Loucy (cell line): Measurements from ENCODE around the gene MEAF6.

Experiments
- H2AFZ ChIP-seq: fragments of 200-600 bp; sonication (generic); 2 replicates; pipeline ENCODE4 v1.6.0; 2016; ENCODE audit warnings: antibody characterized with exemption, mild to moderate bottlenecking, low read length, moderate library complexity
- H3F3A ChIP-seq: fragments of 200-600 bp; 2 replicates; pipeline ENCODE4 v1.6.0; 2016; ENCODE audit warnings: antibody characterized with exemption, low read depth, mild to moderate bottlenecking
- H3K27me3 ChIP-seq: fragments of 200-600 bp; sonication (generic); 2 replicates; pipeline ENCODE4 v1.6.1; 2014; ENCODE audit warnings: low read length, mild to moderate bottlenecking; ENCODE audit not compliant: insufficient read depth, poor library complexity, severe bottlenecking
- H3K36me3 ChIP-seq: fragments of 200-600 bp; sonication (generic); 2 replicates; pipeline ENCODE4 v1.6.1; 2016; ENCODE audit warnings: low read length; ENCODE audit not compliant: insufficient read depth
- H3K4me1 ChIP-seq: fragments of 200-600 bp; sonication (generic); 2 replicates; pipeline ENCODE4 v1.5.1; 2014; ENCODE audit warnings: low read length, mild to moderate bottlenecking; ENCODE audit not compliant: insufficient read depth, poor library complexity, severe bottlenecking
- H3K4me2 ChIP-seq: fragments of 200-600 bp; sonication (generic); 2 replicates; pipeline ENCODE4 v1.6.0; 2014; ENCODE audit warnings: antibody characterized with exemption, low read length, low read depth, mild to moderate bottlenecking; ENCODE audit not compliant: poor library complexity, severe bottlenecking
- H3K4me3 ChIP-seq: fragments of 200-600 bp; sonication (generic); 2 replicates; pipeline ENCODE4 v1.5.1; 2014; ENCODE audit warnings: low read length, mild to moderate bottlenecking, mixed read lengths; ENCODE audit not compliant: poor library complexity, severe bottlenecking
- H3K79me2 ChIP-seq: fragments of 200-600 bp; sonication (generic); 2 replicates; pipeline ENCODE4 v1.6.1; 2014; ENCODE audit warnings: low read length; ENCODE audit not compliant: insufficient read depth
- H3K9ac ChIP-seq: fragments of 200-600 bp; sonication (generic); 2 replicates; pipeline ENCODE4 v1.6.0; 2014; ENCODE audit warnings: mild to moderate bottlenecking, low read depth, low read length, moderate library complexity; ENCODE audit not compliant: poor library complexity, severe bottlenecking
- H3K9me2 ChIP-seq: fragments of 200-600 bp; sonication (generic); replicated peaks from 2 replicates; pipeline ENCODE4 v1.6.1; 2016; ENCODE audit warnings: low read depth, low read length, mixed read lengths
- H3K9me3 ChIP-seq: fragments of 200-600 bp; sonication (generic); 2 replicates; pipeline ENCODE4 v1.6.1; 2014; ENCODE audit warnings: mild to moderate bottlenecking, antibody characterized with exemption, low read length, low read depth; ENCODE audit not compliant: insufficient read depth
- H4K20me1 ChIP-seq: fragments of 200-600 bp; sonication (generic); 2 replicates; pipeline ENCODE4 v1.6.0; 2014; ENCODE audit warnings: antibody characterized with exemption, low read length, mild to moderate bottlenecking; ENCODE audit not compliant: insufficient read depth, poor library complexity, severe bottlenecking
- EZH2phosphoT487 ChIP-seq: fragments of 200-600 bp; IDR thresholded peaks from 2 replicates; pipeline ENCODE4 v1.6.1; 2018; ENCODE audit warnings: antibody characterized with exemption, mild to moderate bottlenecking, moderate library complexity, borderline replicate concordance
- TF ChIP-seq, protein P1 (sequence below): fragments of 200-600 bp; sonication (generic); conservative IDR thresholded peaks from 2 replicates; pipeline ENCODE4 v1.5.1; 2014; ENCODE audit warnings: mild to moderate bottlenecking, antibody characterized with exemption, low read length

MEAF6 gene

DNA sequence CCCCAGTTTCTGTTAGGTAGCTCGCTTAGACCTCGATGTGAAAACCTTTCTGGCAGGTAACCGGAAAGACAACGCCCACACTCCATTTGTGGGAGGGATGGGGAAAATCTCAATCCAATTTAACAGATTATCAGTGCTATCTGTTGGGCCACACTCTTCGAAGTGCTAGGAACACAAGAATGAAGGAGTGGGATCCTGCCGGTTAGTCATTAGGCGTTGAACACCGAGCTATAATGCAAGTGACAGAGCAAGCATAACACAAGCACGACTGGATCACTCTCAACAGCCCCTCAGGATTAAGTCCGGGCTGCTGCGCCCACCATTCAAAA lies 39.0 kb upstream of the MEAF6 start:
- H3K9me3 ChIP-seq = 0 out of 2 replicates have a peak, but pooled peaks cover 3% of the 10 kb centered on the region
- TF ChIP-seq, protein P1, sequence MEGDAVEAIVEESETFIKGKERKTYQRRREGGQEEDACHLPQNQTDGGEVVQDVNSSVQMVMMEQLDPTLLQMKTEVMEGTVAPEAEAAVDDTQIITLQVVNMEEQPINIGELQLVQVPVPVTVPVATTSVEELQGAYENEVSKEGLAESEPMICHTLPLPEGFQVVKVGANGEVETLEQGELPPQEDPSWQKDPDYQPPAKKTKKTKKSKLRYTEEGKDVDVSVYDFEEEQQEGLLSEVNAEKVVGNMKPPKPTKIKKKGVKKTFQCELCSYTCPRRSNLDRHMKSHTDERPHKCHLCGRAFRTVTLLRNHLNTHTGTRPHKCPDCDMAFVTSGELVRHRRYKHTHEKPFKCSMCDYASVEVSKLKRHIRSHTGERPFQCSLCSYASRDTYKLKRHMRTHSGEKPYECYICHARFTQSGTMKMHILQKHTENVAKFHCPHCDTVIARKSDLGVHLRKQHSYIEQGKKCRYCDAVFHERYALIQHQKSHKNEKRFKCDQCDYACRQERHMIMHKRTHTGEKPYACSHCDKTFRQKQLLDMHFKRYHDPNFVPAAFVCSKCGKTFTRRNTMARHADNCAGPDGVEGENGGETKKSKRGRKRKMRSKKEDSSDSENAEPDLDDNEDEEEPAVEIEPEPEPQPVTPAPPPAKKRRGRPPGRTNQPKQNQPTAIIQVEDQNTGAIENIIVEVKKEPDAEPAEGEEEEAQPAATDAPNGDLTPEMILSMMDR = no peak
- no peak for TF ChIP-seq EZH2phosphoT487
- no peaks in the 10 kb centered on the region for H3K9me2 ChIP-seq
- H3K4me3 ChIP-seq = peak overlapping the region; percentile 91
- H3F3A ChIP-seq = no peaks in the 10 kb centered on the region
- H3K27me3 ChIP-seq = peaks cover 4% of the 10 kb centered on the region
- peaks cover 52% of the 10 kb centered on the region for H3K79me2 ChIP-seq
- H3K4me2 ChIP-seq = peak overlapping the region; percentile 89
- H4K20me1 ChIP-seq = peaks cover 26% of the 10 kb centered on the region
- peaks cover 28% of the 10 kb centered on the region for H3K4me1 ChIP-seq
- H2AFZ ChIP-seq = peak overlapping the region; percentile 76
- H3K36me3 ChIP-seq = peaks cover 13% of the 10 kb centered on the region; the same call in 1 of the 2 replicates
- H3K9ac ChIP-seq = peak overlapping the region; percentile 91

GRCh38 chr1:37549341-37549740 lies 34.8 kb upstream of the MEAF6 start:
- Histone ChIP-seq H3K4me2 (peak overlapping the region; percentile 42), H2AFZ (no peak overlapping the region), H3K27me3 (no peaks in the 10 kb centered on the region), H3K9me2 (no peaks in the 10 kb centered on the region), H3K79me2 (peaks cover 52% of the 10 kb centered on the region), H3F3A (no peaks in the 10 kb centered on the region), H3K36me3 (peaks cover 39% of the 10 kb centered on the region; the same call in 1 of the 2 replicates), H3K4me1 (peaks cover 28% of the 10 kb centered on the region), H3K9me3 (no peaks in the 10 kb centered on the region), H3K9ac (peak overlapping the region; percentile 15), H3K4me3 (no peak overlapping the region), H4K20me1 (peaks cover 26% of the 10 kb centered on the region)
- TF ChIP-seq EZH2phosphoT487 = no peak

DNA sequence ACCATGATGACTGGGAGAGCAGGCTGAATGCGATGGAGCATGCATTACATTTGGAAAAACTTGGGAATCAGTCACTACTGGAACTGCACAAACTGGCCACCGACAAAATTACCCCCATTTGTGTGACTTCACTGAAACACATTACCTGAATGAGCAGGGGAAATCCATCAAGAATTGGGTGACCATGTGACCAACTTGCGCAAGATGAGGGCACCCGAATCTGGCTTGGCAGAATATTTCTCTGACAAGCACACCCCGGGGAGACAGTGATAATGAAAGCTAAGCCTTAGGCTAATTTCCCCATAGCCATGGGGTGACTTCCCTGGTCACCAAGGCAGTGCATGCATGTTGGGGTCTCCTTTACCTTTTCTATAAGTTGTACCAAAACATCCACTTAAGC lies 30.5 kb upstream of the MEAF6 start:
- TF ChIP-seq, protein P1 = no peak
- TF ChIP-seq EZH2phosphoT487 = no peak
- H3K4me3 ChIP-seq = no peak overlapping the region
- H3K9me3 ChIP-seq = no peaks in the 10 kb centered on the region
- no peaks in the 10 kb centered on the region for H3K27me3 ChIP-seq
- no peaks in the 10 kb centered on the region for H3F3A ChIP-seq
- H3K4me2 ChIP-seq = no peak overlapping the region
- H4K20me1 ChIP-seq = peaks cover 7% of the 10 kb centered on the region
- H3K9me2 ChIP-seq = no peaks in the 10 kb centered on the region
- peaks cover 11% of the 10 kb centered on the region; the same call in 1 of the 2 replicates for H3K79me2 ChIP-seq
- no peak overlapping the region for H2AFZ ChIP-seq
- H3K9ac ChIP-seq = no peak overlapping the region
- H3K36me3 ChIP-seq = peaks cover 47% of the 10 kb centered on the region; the same call in 1 of the 2 replicates
- peaks cover 5% of the 10 kb centered on the region for H3K4me1 ChIP-seq

DNA sequence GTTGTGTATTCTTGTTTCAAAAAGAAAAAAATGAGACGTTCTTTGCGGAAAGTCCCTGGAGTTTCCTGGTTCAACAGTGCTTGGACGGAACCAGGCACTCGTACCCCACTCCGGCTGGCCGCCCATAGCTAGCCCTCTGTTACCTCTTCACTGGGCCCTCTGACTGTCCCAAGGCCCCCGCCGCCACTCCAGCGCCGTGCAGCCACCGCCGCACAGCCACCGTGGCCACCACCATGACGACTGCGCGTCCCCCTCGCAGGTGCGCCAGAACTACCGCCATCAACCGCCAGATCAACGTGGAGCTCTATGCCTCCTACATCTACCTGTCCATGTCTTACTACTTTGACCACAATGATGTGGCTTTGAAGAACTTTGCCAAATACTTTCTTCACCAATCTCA lies 30.0 kb upstream of the MEAF6 start:
- H3K79me2 ChIP-seq = peaks cover 6% of the 10 kb centered on the region; the same call in 1 of the 2 replicates

More for the DNA sequence above, 30.0 kb upstream of the MEAF6 start:
- no peak for TF ChIP-seq EZH2phosphoT487
- TF ChIP-seq, protein P1 = no peak
- Histone ChIP-seq H3K9me2 (no peaks in the 10 kb centered on the region), H3K9me3 (no peaks in the 10 kb centered on the region), H3K4me1 (peaks cover under 1% of the 10 kb centered on the region), H4K20me1 (peaks cover 3% of the 10 kb centered on the region), H2AFZ (no peak overlapping the region), H3F3A (no peaks in the 10 kb centered on the region), H3K36me3 (peaks cover 48% of the 10 kb centered on the region; the same call in 1 of the 2 replicates), H3K27me3 (no peaks in the 10 kb centered on the region), H3K4me3 (no peak overlapping the region), H3K9ac (no peak overlapping the region), H3K4me2 (no peak overlapping the region)
